K562 (cell line): ENCODE measurements around the gene ACAD10.

ENCODE experiments used
- CBFB ChIP-seq: sonication (generic); formaldehyde crosslinking; IDR thresholded peaks from 2 replicates; pipeline ENCODE4 v1.4.0; 2020; ENCODE audit warnings: mild to moderate bottlenecking, missing genetic modification reagents
- CHD2 ChIP-seq: IDR thresholded peaks from 2 replicates; pipeline ENCODE4 v1.6.1; 2011; ENCODE audit warnings: low read depth, low read length
- CREBBP ChIP-seq: IDR thresholded peaks from one replicate; pipeline ENCODE4 v1.6.1; 2012; ENCODE audit warnings: low read depth, mild to moderate bottlenecking, control low read depth, inconsistent platforms, low read length
- FOSL1 ChIP-seq: fragments of 200-800 bp; sonication (Bioruptor generic); conservative IDR thresholded peaks from 2 replicates; pipeline ENCODE4 v1.6.1; 2016; ENCODE audit warnings: missing genetic modification characterization, missing compliant biosample characterization
- MYNN ChIP-seq, 2 experiments: sonication (generic); formaldehyde crosslinking in 1 of 2; IDR thresholded peaks; 2 replicates each; pipeline versions ENCODE4 v1.5.0 to v1.6.1; 2016 to 2020; ENCODE audit warnings: antibody characterized with exemption in 1 of 2, missing genetic modification reagents in 1 of 2
- NFE2 ChIP-seq: IDR thresholded peaks from 2 replicates; pipeline ENCODE4 v1.6.1; 2014; ENCODE audit warnings: antibody characterized with exemption, low read depth
- RFX5 ChIP-seq: IDR thresholded peaks from 2 replicates; pipeline ENCODE4 v1.6.1; 2011; ENCODE audit warnings: low read depth, mild to moderate bottlenecking, improper control_type of control experiment, low read length
- SMARCA5 ChIP-seq: fragments of 450-650 bp; IDR thresholded peaks from 2 replicates; pipeline ENCODE4 v1.6.1; 2016
- ZKSCAN1 ChIP-seq: fragments of 150-350 bp; IDR thresholded peaks from 2 replicates; pipeline ENCODE4 v1.6.1; 2016; ENCODE audit warnings: low read depth, low read length
- ZKSCAN8 ChIP-seq: fragments of 200-800 bp; sonication (Bioruptor generic); IDR thresholded peaks from 2 replicates; pipeline ENCODE4 v1.6.1; 2016; ENCODE audit warnings: missing genetic modification characterization, missing compliant biosample characterization
- ZNF24 ChIP-seq: fragments of 450-650 bp; IDR thresholded peaks from 2 replicates; pipeline ENCODE4 v1.6.1; 2016
- TF ChIP-seq, protein P1 (sequence below): fragments of 250-450 bp; sonication (Bioruptor Pico); IDR thresholded peaks from 2 replicates; pipeline ENCODE4 v1.4.0; 2020; ENCODE audit warnings: mild to moderate bottlenecking
- TF ChIP-seq, protein P2 (sequence below), 3 experiments: IDR thresholded peaks in 2 of 3; conservative IDR thresholded peaks in 1 of 3; 2 replicates each; pipeline ENCODE4 v1.5.1; 2011 to 2012; ENCODE audit warnings: low read length in 3 of 3, mild to moderate bottlenecking in 3 of 3, control low read depth in 2 of 3, improper control_type of control experiment in 1 of 3, inconsistent platforms in 1 of 3, low read depth in 1 of 3, mixed read lengths in 1 of 3, moderate library complexity in 1 of 3; ENCODE audit not compliant: insufficient read depth in 2 of 3

DNA sequence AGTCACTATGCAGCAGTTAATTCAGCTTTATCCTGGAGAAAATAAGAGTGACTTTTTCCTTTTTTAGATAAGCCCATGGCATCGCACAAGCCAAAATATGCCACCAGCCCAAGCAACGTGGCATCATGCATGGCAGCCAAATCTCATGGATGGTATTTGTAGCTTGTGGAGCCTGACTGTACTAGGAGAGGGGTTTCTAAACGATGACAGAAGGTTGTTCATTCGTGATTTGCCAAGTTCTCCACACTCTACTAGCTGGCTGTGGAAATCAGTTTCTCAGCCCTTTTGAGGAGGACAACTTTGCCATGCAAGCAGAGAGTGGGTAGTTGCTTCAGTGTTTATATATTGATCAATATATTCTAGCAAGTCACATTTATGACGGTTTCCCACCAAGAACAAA, 45.3 kb upstream of the ACAD10 start:
- no peak for TF ChIP-seq SMARCA5
- no peak for TF ChIP-seq CHD2
- TF ChIP-seq CBFB (CRISPR knock-in tag) = no peak
- TF ChIP-seq, protein P1, sequence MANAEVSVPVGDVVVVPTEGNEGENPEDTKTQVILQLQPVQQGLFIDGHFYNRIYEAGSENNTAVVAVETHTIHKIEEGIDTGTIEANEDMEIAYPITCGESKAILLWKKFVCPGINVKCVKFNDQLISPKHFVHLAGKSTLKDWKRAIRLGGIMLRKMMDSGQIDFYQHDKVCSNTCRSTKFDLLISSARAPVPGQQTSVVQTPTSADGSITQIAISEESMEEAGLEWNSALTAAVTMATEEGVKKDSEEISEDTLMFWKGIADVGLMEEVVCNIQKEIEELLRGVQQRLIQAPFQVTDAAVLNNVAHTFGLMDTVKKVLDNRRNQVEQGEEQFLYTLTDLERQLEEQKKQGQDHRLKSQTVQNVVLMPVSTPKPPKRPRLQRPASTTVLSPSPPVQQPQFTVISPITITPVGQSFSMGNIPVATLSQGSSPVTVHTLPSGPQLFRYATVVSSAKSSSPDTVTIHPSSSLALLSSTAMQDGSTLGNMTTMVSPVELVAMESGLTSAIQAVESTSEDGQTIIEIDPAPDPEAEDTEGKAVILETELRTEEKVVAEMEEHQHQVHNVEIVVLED (CRISPR knock-in tag) = no peak
- TF ChIP-seq RFX5 = no peak
- no peak for TF ChIP-seq ZKSCAN8 (CRISPR knock-in tag)
- no peak for TF ChIP-seq ZKSCAN1
- TF ChIP-seq CREBBP = no peak
- TF ChIP-seq, protein P2, sequence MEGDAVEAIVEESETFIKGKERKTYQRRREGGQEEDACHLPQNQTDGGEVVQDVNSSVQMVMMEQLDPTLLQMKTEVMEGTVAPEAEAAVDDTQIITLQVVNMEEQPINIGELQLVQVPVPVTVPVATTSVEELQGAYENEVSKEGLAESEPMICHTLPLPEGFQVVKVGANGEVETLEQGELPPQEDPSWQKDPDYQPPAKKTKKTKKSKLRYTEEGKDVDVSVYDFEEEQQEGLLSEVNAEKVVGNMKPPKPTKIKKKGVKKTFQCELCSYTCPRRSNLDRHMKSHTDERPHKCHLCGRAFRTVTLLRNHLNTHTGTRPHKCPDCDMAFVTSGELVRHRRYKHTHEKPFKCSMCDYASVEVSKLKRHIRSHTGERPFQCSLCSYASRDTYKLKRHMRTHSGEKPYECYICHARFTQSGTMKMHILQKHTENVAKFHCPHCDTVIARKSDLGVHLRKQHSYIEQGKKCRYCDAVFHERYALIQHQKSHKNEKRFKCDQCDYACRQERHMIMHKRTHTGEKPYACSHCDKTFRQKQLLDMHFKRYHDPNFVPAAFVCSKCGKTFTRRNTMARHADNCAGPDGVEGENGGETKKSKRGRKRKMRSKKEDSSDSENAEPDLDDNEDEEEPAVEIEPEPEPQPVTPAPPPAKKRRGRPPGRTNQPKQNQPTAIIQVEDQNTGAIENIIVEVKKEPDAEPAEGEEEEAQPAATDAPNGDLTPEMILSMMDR (IDR thresholded peaks at IDR 0.05 in 2 of 3, conservative IDR thresholded peaks at IDR 0.05 in 1 of 3; ENCODE audit: insufficient read depth in 2 of 3, low read depth in 1 of 3, low read length in 3 of 3) = no peak
- TF ChIP-seq NFE2 = no peak
- no peak for TF ChIP-seq ZNF24
- no peak for TF ChIP-seq FOSL1
- no peak for TF ChIP-seq MYNN (IDR thresholded peaks at IDR 0.05)
- no peak for TF ChIP-seq MYNN (CRISPR knock-in tag; IDR thresholded peaks at IDR 0.05)
